SK-N-MC (cell line): Measurements from ENCODE around the gene WIZ.
"Not testable (repeated sequence)": the region's sequence is repeated elsewhere in the genome, so short reads cannot be mapped to it uniquely, and the experiment has no call there.

Source experiments
- EZH2 ChIP-seq: fragments of 200-600 bp; sonication (generic); IDR thresholded peaks from one replicate; pipeline ENCODE4 v1.6.1; 2017; ENCODE audit warnings: antibody characterized with exemption
- FOXP2 ChIP-seq: optimal IDR thresholded peaks from 2 replicates; pipeline ENCODE3; 2011; ENCODE audit warnings: mild to moderate bottlenecking, moderate library complexity; ENCODE audit not compliant: insufficient read depth; ENCODE audit errors: extremely low read length, control extremely low read depth
- POLR2AphosphoS5 ChIP-seq: IDR thresholded peaks from 2 replicates; pipeline ENCODE4 v1.6.1; 2012; ENCODE audit warnings: mild to moderate bottlenecking, low read depth, low read length, borderline replicate concordance

- not testable (repeated sequence) for TF ChIP-seq EZH2, POLR2AphosphoS5, FOXP2
Measured at GRCh38 chr19:15395251-15395650, 54.5 kb downstream of the WIZ start.
